ENCODE data around the gene NEU1. TPM values are rescaled to one million over a fixed set of nuclear protein-coding genes. Genes with fewer than 3 reads are reported as not detected.
"Not testable (repeated sequence)": the region's sequence is repeated elsewhere in the genome, so short reads cannot be mapped to it uniquely, and the experiment has no call there.

Gene NEU1
- total RNA-seq, 1 experiment from 2014 or later = 15.1 TPM

GRCh38 chr6:31817133-31817928, 45.3 kb downstream of the NEU1 start:
- H3K79me2 ChIP-seq (ENCODE audit: insufficient read depth, low read length); H3K4me2 ChIP-seq (ENCODE audit: low read length); H3K27me3 ChIP-seq (ENCODE audit: insufficient read depth, low read length); intact Hi-C loops (cut with micrococcal nuclease); H3K9me3 ChIP-seq (ENCODE audit: control insufficient read depth in 1 of 2, insufficient read depth in 1 of 2, low read depth in 1 of 2, low read length in 2 of 2); H3K9ac ChIP-seq (ENCODE audit: low read length); H3K27ac ChIP-seq (ENCODE audit: low read depth, low read length); DNase-seq (ENCODE audit: low read depth, low spot score); ATAC-seq; RAD21 ChIA-PET (ENCODE audit: low non-redundant PET in 1 of 2, low total read pairs in 2 of 2, uncharacterized antibody in 2 of 2, unreplicated experiment in 2 of 2); H4K20me1 ChIP-seq (ENCODE audit: insufficient read depth); H3K36me3 ChIP-seq (ENCODE audit: control insufficient read depth in 1 of 2, insufficient read depth in 2 of 2, low read length in 2 of 2); POLR2A ChIA-PET; H2AFZ ChIP-seq (ENCODE audit: low read depth, low read length, poor library complexity, severe bottlenecking); BruUV-seq (replicated peaks); H3K9me2 ChIP-seq (ENCODE audit: insufficient read depth): not testable (repeated sequence)
- CTCF ChIA-PET = interaction anchor here (0.6 kb wide), 1 partner anchor 42 kb away, joined by 3 read pairs; no protein-coding TSS in a partner anchor
- H3K4me1 ChIP-seq (ENCODE audit: control insufficient read depth in 1 of 2, insufficient read depth in 2 of 2, low read length in 2 of 2) = peaks cover 46 to 47% of the 10 kb centered on the region in 2 experiments
- H3K4me3 ChIP-seq (replicated peaks in 1 of 2; ENCODE audit: low read depth in 1 of 2, low read length in 2 of 2) = peak overlapping the region in 1 of 2 experiments; percentile 26; a peak in 2 of 4 replicates

DNA sequence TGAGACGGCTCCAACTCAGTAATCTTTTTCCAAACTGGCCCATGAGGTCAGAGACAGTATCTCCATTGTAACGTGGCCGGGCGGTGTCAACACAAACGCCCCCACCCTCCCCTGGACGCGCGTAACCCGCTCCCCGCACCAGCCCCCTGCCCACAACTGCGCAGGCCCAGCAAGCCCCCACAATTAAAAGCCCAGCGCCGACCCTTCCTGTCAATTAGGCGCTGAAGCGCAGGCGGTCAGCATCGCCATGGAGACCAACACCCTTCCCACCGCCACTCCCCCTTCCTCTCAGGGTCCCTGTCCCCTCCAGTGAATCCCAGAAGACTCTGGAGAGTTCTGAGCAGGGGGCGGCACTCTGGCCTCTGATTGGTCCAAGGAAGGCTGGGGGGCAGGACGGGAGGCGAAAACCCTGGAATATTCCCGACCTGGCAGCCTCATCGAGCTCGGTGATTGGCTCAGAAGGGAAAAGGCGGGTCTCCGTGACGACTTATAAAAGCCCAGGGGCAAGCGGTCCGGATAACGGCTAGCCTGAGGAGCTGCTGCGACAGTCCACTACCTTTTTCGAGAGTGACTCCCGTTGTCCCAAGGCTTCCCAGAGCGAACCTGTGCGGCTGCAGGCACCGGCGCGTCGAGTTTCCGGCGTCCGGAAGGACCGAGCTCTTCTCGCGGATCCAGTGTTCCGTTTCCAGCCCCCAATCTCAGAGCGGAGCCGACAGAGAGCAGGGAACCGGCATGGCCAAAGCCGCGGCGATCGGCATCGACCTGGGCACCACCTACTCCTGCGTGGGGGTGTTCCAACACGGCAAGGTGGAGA, 47.4 kb downstream of the NEU1 start, which contains the start of the genes HSPA1A and HSPA1L:
Gene HSPA1A, plus strand, starts transcription at position 519 of the 814 bp plus-strand sequence. Its CDS starts 214 bp downstream, at position 733.
Gene HSPA1L, minus strand, starts transcription at position 259 of the 814 bp plus-strand sequence. CDS start 3,311 bp downstream, outside the sequence.
- POLR2A ChIA-PET = interaction anchor here (0.9 to 3.3 kb wide), 3 partner anchors 12 to 112 kb away, joined by 3 to 24 read pairs (median 4); partner anchors contain the start of genes ABHD16A and HSPA1B
- ATAC-seq (no peak), DNase-seq (ENCODE audit: low read depth, low spot score) (no peak)
- H3K4me1 ChIP-seq (ENCODE audit: control insufficient read depth in 1 of 2, insufficient read depth in 2 of 2, low read length in 2 of 2) = peaks cover 29 to 33% of the 10 kb centered on the region in 2 experiments
- H2AFZ ChIP-seq (ENCODE audit: low read depth, low read length, poor library complexity, severe bottlenecking) = peak within 1 kb of the TSS; percentile 57
- no peaks in the 10 kb centered on the region for H3K36me3 ChIP-seq (ENCODE audit: control insufficient read depth in 1 of 2, insufficient read depth in 2 of 2, low read length in 2 of 2)
- H3K27me3 ChIP-seq (ENCODE audit: insufficient read depth, low read length) = no peaks in the 10 kb centered on the region
- H3K27ac ChIP-seq (ENCODE audit: low read depth, low read length) = peak within 1 kb of the TSS; percentile 81
- no TSS peak for BruUV-seq (replicated peaks)
- peak within 1 kb of the TSS; percentile 32 to 54 for H3K4me3 ChIP-seq (replicated peaks in 1 of 2; ENCODE audit: low read depth in 1 of 2, low read length in 2 of 2)
- H3K9me3 ChIP-seq (ENCODE audit: control insufficient read depth in 1 of 2, insufficient read depth in 1 of 2, low read depth in 1 of 2, low read length in 2 of 2) = peaks cover 0 to 5% of the 10 kb centered on the region in 2 experiments; a peak in 1 of 4 replicates
- H3K9ac ChIP-seq (ENCODE audit: low read length) = peak within 1 kb of the TSS; percentile 67
- intact Hi-C loops (cut with micrococcal nuclease) = no loop called here
- H3K9me2 ChIP-seq (ENCODE audit: insufficient read depth) = no peaks in the 10 kb centered on the region
- no peaks in the 10 kb centered on the region for H4K20me1 ChIP-seq (ENCODE audit: insufficient read depth)
- H3K4me2 ChIP-seq (ENCODE audit: low read length) = peak within 1 kb of the TSS; percentile 79
- H3K79me2 ChIP-seq (ENCODE audit: insufficient read depth, low read length) = no peaks in the 10 kb centered on the region
- RAD21 ChIA-PET (ENCODE audit: low non-redundant PET in 1 of 2, low total read pairs in 2 of 2, uncharacterized antibody in 2 of 2, unreplicated experiment in 2 of 2) = no interaction called here
- CTCF ChIA-PET = interaction anchor here (0.6 to 0.9 kb wide), 2 partner anchors 749 to 1023 kb away, joined by 3 to 4 read pairs; partner anchors contain the start of gene TAP2
- TF ChIP-seq SP1 (IDR thresholded peaks at IDR 0.05; ENCODE audit: low read depth) (no peak), POLR2A (IDR thresholded peaks at IDR 0.05; ENCODE audit: borderline replicate concordance, extremely low read depth, insufficient read depth, insufficient read length) (no peak), ZFX (IDR thresholded peaks at IDR 0.05) (no peak), MAX (IDR thresholded peaks at IDR 0.05) (no peak), EGR1 (IDR thresholded peaks at IDR 0.05; ENCODE audit: low read depth) (no peak), SRF (IDR thresholded peaks at IDR 0.05; ENCODE audit: low read depth) (no peak), JUND (IDR thresholded peaks at IDR 0.05) (no peak), CTCF (IDR thresholded peaks at IDR 0.05 in 2 of 3, conservative IDR thresholded peaks at IDR 0.05 in 1 of 3; ENCODE audit: borderline replicate concordance in 1 of 3, insufficient read depth in 1 of 3, low read depth in 2 of 3, low read length in 2 of 3) (no peak), ZNF274 (IDR thresholded peaks at IDR 0.05; ENCODE audit: low read depth, low read length) (no peak), POLR2AphosphoS5 (IDR thresholded peaks at IDR 0.05; ENCODE audit: low read depth, low read length) (no peak), EZH2 (IDR thresholded peaks at IDR 0.05) (no peak), CEBPB (IDR thresholded peaks at IDR 0.05; ENCODE audit: low read depth) (no peak), RAD21 (IDR thresholded peaks at IDR 0.05; ENCODE audit: low read depth) (no peak)
- TF ChIP-seq, protein P1, sequence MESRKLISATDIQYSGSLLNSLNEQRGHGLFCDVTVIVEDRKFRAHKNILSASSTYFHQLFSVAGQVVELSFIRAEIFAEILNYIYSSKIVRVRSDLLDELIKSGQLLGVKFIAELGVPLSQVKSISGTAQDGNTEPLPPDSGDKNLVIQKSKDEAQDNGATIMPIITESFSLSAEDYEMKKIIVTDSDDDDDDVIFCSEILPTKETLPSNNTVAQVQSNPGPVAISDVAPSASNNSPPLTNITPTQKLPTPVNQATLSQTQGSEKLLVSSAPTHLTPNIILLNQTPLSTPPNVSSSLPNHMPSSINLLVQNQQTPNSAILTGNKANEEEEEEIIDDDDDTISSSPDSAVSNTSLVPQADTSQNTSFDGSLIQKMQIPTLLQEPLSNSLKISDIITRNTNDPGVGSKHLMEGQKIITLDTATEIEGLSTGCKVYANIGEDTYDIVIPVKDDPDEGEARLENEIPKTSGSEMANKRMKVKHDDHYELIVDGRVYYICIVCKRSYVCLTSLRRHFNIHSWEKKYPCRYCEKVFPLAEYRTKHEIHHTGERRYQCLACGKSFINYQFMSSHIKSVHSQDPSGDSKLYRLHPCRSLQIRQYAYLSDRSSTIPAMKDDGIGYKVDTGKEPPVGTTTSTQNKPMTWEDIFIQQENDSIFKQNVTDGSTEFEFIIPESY (IDR thresholded peaks at IDR 0.05; ENCODE audit: extremely low read depth, insufficient replicate concordance, low read length) = no peak

Data from HCT116 (cell line).